GM12878 (cell line): ENCODE measurements around the gene SON.
"Not testable (repeated sequence)": the region's sequence is repeated elsewhere in the genome, so short reads cannot be mapped to it uniquely, and the experiment has no call there.

Source experiments
- RBBP5 ChIP-seq: fragments of 200-600 bp; sonication (generic); conservative IDR thresholded peaks from 2 replicates; pipeline ENCODE4 v1.6.1; 2016
- TF ChIP-seq, protein P1 (sequence below): IDR thresholded peaks from 2 replicates; pipeline ENCODE4 v1.6.1; 2012; ENCODE audit warnings: low read depth, low read length, improper control_type of control experiment

GRCh38 chr21:33507003-33507402 lies 35.8 kb upstream of the SON start:
- not testable (repeated sequence) for TF ChIP-seq RBBP5
- TF ChIP-seq, protein P1, sequence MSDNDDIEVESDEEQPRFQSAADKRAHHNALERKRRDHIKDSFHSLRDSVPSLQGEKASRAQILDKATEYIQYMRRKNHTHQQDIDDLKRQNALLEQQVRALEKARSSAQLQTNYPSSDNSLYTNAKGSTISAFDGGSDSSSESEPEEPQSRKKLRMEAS: not testable (repeated sequence)
